ENCODE results near the gene CLEC2B. TPM values are rescaled to one million over a fixed set of nuclear protein-coding genes. Genes with fewer than 3 reads are reported as not detected.

Gene CLEC2B
- total and polyA plus RNA-seq, 7 donors: 6.0 to 19.6 (median 10.8) TPM

- intact Hi-C loops (cut with DNase I): no loop called here
- 41 to 72% methylated on average over 5 of the region's 5 CpGs for WGBS, 2 donors
- H3K4me1 ChIP-seq: no peaks in the 10 kb centered on the region
- H3K27me3 ChIP-seq: no peaks in the 10 kb centered on the region
- no peak overlapping the region for H3K4me3 ChIP-seq
- DNase-seq: no peak
- no peak overlapping the region for H3K27ac ChIP-seq
- no peaks in the 10 kb centered on the region for H3K36me3 ChIP-seq
- TF ChIP-seq EP300 (IDR thresholded peaks at IDR 0.05): no peak
- TF ChIP-seq CTCF (IDR thresholded peaks at IDR 0.05): no peak
- TF ChIP-seq POLR2AphosphoS5 (IDR thresholded peaks at IDR 0.05): no peak
- no peak for TF ChIP-seq POLR2A (IDR thresholded peaks at IDR 0.05)
- H3K9me3 ChIP-seq: no peaks in the 10 kb centered on the region
Observed at GRCh38 chr12:9829982-9830381, 39.2 kb downstream of the CLEC2B start.

- no peak for DNase-seq
- TF ChIP-seq CTCF (IDR thresholded peaks at IDR 0.05): no peak
- TF ChIP-seq EP300 (IDR thresholded peaks at IDR 0.05): no peak
- TF ChIP-seq POLR2AphosphoS5 (IDR thresholded peaks at IDR 0.05): no peak
- TF ChIP-seq POLR2A (IDR thresholded peaks at IDR 0.05): no peak
Observed at GRCh38 chr12:9829483-9829882, 39.7 kb downstream of the CLEC2B start.

GRCh38 chr12:9827209-9827888 is 41.8 kb downstream of the CLEC2B start, which contains the start of gene KLRF1:
TSS of gene KLRF1 (plus strand) at chr12:9827481. CDS start at chr12:9827545, 64 bp downstream.
- TF ChIP-seq EP300 (IDR thresholded peaks at IDR 0.05) (no peak), POLR2A (IDR thresholded peaks at IDR 0.05) (no peak), CTCF (IDR thresholded peaks at IDR 0.05) (no peak), POLR2AphosphoS5 (IDR thresholded peaks at IDR 0.05) (no peak)
- Histone ChIP-seq H3K27me3 (no peaks in the 10 kb centered on the region), H3K4me1 (no peaks in the 10 kb centered on the region), H3K9me3 (no peaks in the 10 kb centered on the region), H3K27ac (no peak within 1 kb of the TSS), H3K36me3 (no peaks in the 10 kb centered on the region), H3K4me3 (no peak within 1 kb of the TSS)
- DNase-seq: no peak
- WGBS, 2 donors: 86 to 87% methylated on average over 3 of the region's 3 CpGs
- intact Hi-C loops (cut with DNase I): no loop called here

More at GRCh38 chr12:9829483-9829882, 39.7 kb downstream of the CLEC2B start:
- Histone ChIP-seq H3K36me3 (no peaks in the 10 kb centered on the region), H3K4me1 (no peaks in the 10 kb centered on the region), H3K27me3 (no peaks in the 10 kb centered on the region), H3K9me3 (no peaks in the 10 kb centered on the region), H3K27ac (no peak overlapping the region), H3K4me3 (no peak overlapping the region)
- intact Hi-C loops (cut with DNase I): no loop called here
- 73 to 86% methylated on average over 3 of the region's 3 CpGs for WGBS, 2 donors

GRCh38 chr12:9820281-9820930 is 48.7 kb downstream of the CLEC2B start:
- H3K4me1 ChIP-seq: no peaks in the 10 kb centered on the region
- H3K27ac ChIP-seq: no peak overlapping the region
- no peaks in the 10 kb centered on the region for H3K36me3 ChIP-seq
- H3K27me3 ChIP-seq: no peaks in the 10 kb centered on the region
- DNase-seq: no peak
- H3K4me3 ChIP-seq: no peak overlapping the region
- H3K9me3 ChIP-seq: no peaks in the 10 kb centered on the region
- intact Hi-C loops (cut with DNase I): no loop called here
- no peak for TF ChIP-seq POLR2A (IDR thresholded peaks at IDR 0.05)
- no peak for TF ChIP-seq EP300 (IDR thresholded peaks at IDR 0.05)
- TF ChIP-seq POLR2AphosphoS5 (IDR thresholded peaks at IDR 0.05): no peak
- no peak for TF ChIP-seq CTCF (IDR thresholded peaks at IDR 0.05)
- WGBS, 2 donors: 82 to 85% methylated on average over 9 of the region's 9 CpGs
